Pancreas (tissue), 10 donors: ENCODE data around the gene SYTL1. TPM values are rescaled to one million over a fixed set of nuclear protein-coding genes. Genes with fewer than 3 reads are reported as not detected.

Source experiments
- ATAC-seq, 4 donors: fragments of 200-7000 bp; cut with Tn5 transposase; one replicate each; pipeline versions ENCODE4 v1.8.0 to v1.9.1; 2020; ENCODE audit warnings: mild to moderate bottlenecking in 4 of 4, moderate library complexity in 4 of 4
- DNase-seq, 6 donors: peaks; one replicate each; pipeline ENCODE4 v3.0.0-alpha.2; 2020
- FAIRE-seq: peaks from 2 replicates; lab custom pipeline; 2012; peaks lifted over from hg19 to GRCh38; lab: Jason Lieb, UNC
- H3K27ac ChIP-seq, 4 donors: fragments of 200-600 bp; sonication (generic); 1 replicate in 3 of 4; 2 replicates in 1 of 4; pipeline versions ENCODE4 v1.5.0 to v1.8.0; 2020
- H3K27me3 ChIP-seq, 4 donors: fragments of 200-600 bp; one replicate each; pipeline ENCODE4 v1.8.0; 2021
- H3K36me3 ChIP-seq, 3 donors: fragments of 200-600 bp; sonication (generic) in 1 of 3; one replicate each; pipeline versions ENCODE4 v1.5.0 to v1.8.0; 2020 to 2021
- H3K4me1 ChIP-seq, 3 donors: fragments of 200-600 bp; one replicate each; pipeline ENCODE4 v1.8.0; 2021
- H3K4me3 ChIP-seq, 4 donors: fragments of 200-600 bp; sonication (generic) in 2 of 4; one replicate each; pipeline versions ENCODE4 v1.5.0 to v1.8.0; 2020 to 2021
- H3K9me3 ChIP-seq, 4 donors: fragments of 200-600 bp; one replicate each; pipeline ENCODE4 v1.8.0; 2021
- whole genome bisulfite sequencing, 2 donors: extraction: QIAGEN DNeasy Blood & Tissue Kit; methylation state at CpG; one replicate each; pipeline ENCODE4 v1.1.7; 2013; 5-methylcytosine and 5-hydroxymethylcytosine counted together
- intact Hi-C, 3 donors: fragments of 100-400 bp; cut with DNase I; formaldehyde crosslinking; loops; one replicate each; pipeline versions ENCODE4 v1.11.1 to v1.14.2; 2022
- polyA plus RNA-seq, 2 donors: library from polyadenylated mRNA; stranded (reverse); fragments of 200-250 nt; gene quantifications; one replicate each; pipeline ENCODE4 v1.2.3, GENCODE V29; 2013
- total RNA-seq, 6 donors: library from RNA; stranded (reverse); fragmentation: NEBNext Ultra II Directional in 4 of 6; extraction: Animal tissue kit (Norgen Biotek cat#: 25700) in 4 of 6; gene quantifications; one replicate each; pipeline versions ENCODE4 v1.2.1 to v1.2.4, GENCODE V29; 2021 to 2023
- TF ChIP-seq, protein P1 (sequence below), 4 donors: fragments of 200-600 bp; sonication (generic) in 3 of 4; IDR thresholded peaks; one replicate each; pipeline versions ENCODE4 v1.5.0 to v1.8.0; 2021; ENCODE audit warnings: antibody characterized with exemption in 4 of 4
- donor health status: healthy with polysubstance abuse.
- donor health status: DM: no; HTN: no; CAD: no; lungs with moderate emphysema.
- donor health status: DM: no; HTN: no; CAD: no.
- donor health status: control.
- donor health status: control.
- donor health status: Bipolar disorder and iron deficiency.
- donor health status: DM: yes; HTN: yes; CAD: no.
- donor health status: DM: no; HTN: no; CAD: no.
- donor health status: DM: no; HTN: no; CAD: no.
- donor health status: DM: yes; HTN: yes; CAD: no.

SYTL1 gene
- total and polyA plus RNA-seq, 8 donors, result 45.8 to 254 (median 107) TPM

DNA sequence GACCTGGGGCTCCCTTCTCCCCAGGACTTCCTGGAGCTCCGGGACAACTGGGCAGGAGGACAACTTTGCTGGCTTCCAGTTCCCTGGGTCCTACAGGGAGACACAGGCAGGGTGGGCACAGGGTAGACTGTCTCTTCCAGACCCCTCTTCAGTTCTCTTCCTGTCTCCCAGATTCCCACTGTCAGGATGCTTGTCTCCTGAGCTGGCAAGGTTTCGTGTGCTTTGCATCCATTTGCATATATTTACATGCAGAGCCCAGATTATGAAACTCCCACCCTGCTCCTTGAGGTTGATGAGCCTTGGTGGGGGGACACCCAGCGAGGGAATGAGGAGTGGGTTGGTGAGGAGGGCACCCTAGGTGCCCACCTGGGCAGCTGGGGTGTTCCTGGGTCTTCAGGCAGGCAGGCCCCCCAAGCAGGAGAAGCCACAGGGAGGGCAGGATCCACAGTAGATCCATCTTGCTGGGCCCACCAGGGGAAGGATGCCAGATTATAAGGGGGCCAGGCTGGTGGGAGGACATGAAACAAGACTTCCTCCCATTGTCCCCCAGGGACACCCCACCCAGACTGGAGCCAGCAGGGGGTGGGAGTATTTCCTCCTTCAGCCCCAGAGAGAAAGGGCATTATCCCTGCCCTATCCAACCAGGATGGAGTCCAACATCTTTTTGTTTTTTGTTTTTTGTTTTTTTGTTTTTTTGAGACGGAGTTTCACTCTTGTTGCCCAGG lies 32.7 kb downstream of the SYTL1 start, which contains the start of gene FCN3:
Gene FCN3, minus strand, starts transcription at position 463 of the 725 bp plus-strand sequence. Its CDS starts 6 bp downstream, at position 457.
- 64 to 71% methylated on average over 4 of the region's 4 CpGs for WGBS, 2 donors
- H3K27ac ChIP-seq, result no peak within 1 kb of the TSS
- H3K36me3 ChIP-seq, result no peaks in the 10 kb centered on the region
- no peaks in the 10 kb centered on the region for H3K27me3 ChIP-seq
- no peaks in the 10 kb centered on the region for H3K4me1 ChIP-seq
- TF ChIP-seq, protein P1, sequence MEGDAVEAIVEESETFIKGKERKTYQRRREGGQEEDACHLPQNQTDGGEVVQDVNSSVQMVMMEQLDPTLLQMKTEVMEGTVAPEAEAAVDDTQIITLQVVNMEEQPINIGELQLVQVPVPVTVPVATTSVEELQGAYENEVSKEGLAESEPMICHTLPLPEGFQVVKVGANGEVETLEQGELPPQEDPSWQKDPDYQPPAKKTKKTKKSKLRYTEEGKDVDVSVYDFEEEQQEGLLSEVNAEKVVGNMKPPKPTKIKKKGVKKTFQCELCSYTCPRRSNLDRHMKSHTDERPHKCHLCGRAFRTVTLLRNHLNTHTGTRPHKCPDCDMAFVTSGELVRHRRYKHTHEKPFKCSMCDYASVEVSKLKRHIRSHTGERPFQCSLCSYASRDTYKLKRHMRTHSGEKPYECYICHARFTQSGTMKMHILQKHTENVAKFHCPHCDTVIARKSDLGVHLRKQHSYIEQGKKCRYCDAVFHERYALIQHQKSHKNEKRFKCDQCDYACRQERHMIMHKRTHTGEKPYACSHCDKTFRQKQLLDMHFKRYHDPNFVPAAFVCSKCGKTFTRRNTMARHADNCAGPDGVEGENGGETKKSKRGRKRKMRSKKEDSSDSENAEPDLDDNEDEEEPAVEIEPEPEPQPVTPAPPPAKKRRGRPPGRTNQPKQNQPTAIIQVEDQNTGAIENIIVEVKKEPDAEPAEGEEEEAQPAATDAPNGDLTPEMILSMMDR (IDR thresholded peaks at IDR 0.05), result no peak
- intact Hi-C loops, result no loop called here
- DNase-seq (no peak), ATAC-seq (no peak), FAIRE-seq (no peak)
- H3K9me3 ChIP-seq, result no peaks in the 10 kb centered on the region
- H3K4me3 ChIP-seq, result no peak within 1 kb of the TSS

GRCh38 chr1:27377760-27378495 lies 36.1 kb downstream of the SYTL1 start:
- ATAC-seq (no peak), DNase-seq (no peak), FAIRE-seq (no peak)
- Histone ChIP-seq H3K9me3 (no peaks in the 10 kb centered on the region), H3K4me3 (no peak overlapping the region), H3K27ac (no peak overlapping the region), H3K4me1 (no peaks in the 10 kb centered on the region), H3K36me3 (no peaks in the 10 kb centered on the region), H3K27me3 (no peaks in the 10 kb centered on the region)
- TF ChIP-seq, protein P1 (IDR thresholded peaks at IDR 0.05), result no peak
- WGBS, 2 donors, result 87 to 89% methylated on average over 12 of the region's 12 CpGs
- intact Hi-C loops, result no loop called here

DNA sequence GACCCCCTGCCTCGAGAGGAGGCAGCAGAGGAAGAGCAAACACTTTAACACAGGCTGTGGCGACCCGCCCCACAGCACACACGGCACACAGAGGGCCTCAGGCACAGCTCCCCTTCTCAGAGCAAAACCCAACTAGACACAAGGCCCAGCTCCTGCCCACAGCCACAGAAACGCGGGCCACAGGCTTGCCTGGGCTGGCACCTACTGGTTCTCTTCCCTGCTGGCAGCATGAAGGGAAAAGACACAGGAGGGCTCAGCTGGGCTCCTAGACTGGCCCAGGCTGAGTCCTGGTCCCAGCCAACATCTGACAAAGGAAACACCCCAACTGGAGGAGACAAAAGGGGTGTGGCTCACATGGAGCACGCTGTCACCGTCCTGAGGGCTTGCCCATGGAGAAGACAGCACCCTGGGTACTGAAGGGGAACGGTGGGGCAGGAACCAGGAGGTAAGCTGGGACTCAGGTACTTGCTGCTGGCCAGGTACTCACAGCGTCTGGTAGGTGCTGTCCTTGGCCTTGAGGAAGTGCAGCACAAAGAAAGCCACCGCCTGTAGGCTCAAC lies 37.8 kb downstream of the SYTL1 start:
- 79 to 81% methylated on average over 11 of the region's 11 CpGs for WGBS, 2 donors
- Histone ChIP-seq H3K9me3 (no peaks in the 10 kb centered on the region), H3K36me3 (no peaks in the 10 kb centered on the region), H3K4me3 (no peak overlapping the region), H3K27me3 (no peaks in the 10 kb centered on the region), H3K27ac (no peak overlapping the region), H3K4me1 (no peaks in the 10 kb centered on the region)
- FAIRE-seq, result no peak
- no peak for DNase-seq
- TF ChIP-seq, protein P1 (IDR thresholded peaks at IDR 0.05), result no peak
- ATAC-seq, result no peak
- intact Hi-C loops, result loop anchor here in 1 of 3 donors (10.0 kb wide), 1 partner anchor 45 kb away; no protein-coding TSS in a partner anchor

DNA sequence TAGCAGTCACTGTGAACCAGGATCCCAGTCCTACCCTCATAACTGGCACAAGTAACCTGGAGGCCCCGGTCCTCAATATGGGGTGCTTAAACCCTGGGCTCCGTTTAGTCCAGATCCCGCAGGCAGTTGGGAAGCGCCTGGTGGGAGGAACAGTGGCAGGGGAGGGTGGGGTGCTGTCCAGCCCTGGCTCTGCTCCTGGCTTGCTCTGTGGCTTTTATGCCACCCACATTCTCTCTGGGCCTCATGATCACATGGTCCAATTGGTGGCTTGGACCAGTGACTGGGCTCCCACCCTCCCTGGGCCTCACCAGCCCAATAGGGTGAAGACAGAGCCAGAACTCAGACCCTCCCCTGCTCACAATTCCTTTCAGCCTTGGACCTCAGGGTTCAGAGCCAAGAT lies 38.4 kb downstream of the SYTL1 start:
- FAIRE-seq (no peak), DNase-seq (peak in 1 of 6 donors; percentile 13), ATAC-seq (no peak)
- Histone ChIP-seq H3K4me1 (no peaks in the 10 kb centered on the region), H3K9me3 (no peaks in the 10 kb centered on the region), H3K36me3 (no peaks in the 10 kb centered on the region), H3K27ac (no peak overlapping the region), H3K4me3 (no peak overlapping the region), H3K27me3 (no peaks in the 10 kb centered on the region)
- TF ChIP-seq, protein P1 (IDR thresholded peaks at IDR 0.05), result no peak
- WGBS, 2 donors, result 90 to 94% methylated on average over 4 of the region's 4 CpGs
- intact Hi-C loops, result loop anchor here in 1 of 3 donors (10.0 kb wide), 1 partner anchor 45 kb away; no protein-coding TSS in a partner anchor
